Gastroesophageal sphincter (tissue), 4 donors: Measurements from ENCODE around the gene TBC1D1. TPM values are rescaled to one million over a fixed set of nuclear protein-coding genes. Genes with fewer than 3 reads are reported as not detected.

Experiments used
- ATAC-seq: fragments of 150-250 bp; one replicate; pipeline ENCODE4 v1.9.1; 2016; ENCODE audit warnings: mild to moderate bottlenecking, moderate library complexity
- H3K27ac ChIP-seq, 4 donors: fragments of 200-600 bp; sonication (generic) in 3 of 4; 1 replicate in 3 of 4; 2 replicates in 1 of 4; pipeline ENCODE4 v1.5.1; 2016 to 2019
- H3K27me3 ChIP-seq: fragments of 200-600 bp; sonication (generic); one replicate; pipeline ENCODE4 v1.5.1; 2019
- H3K36me3 ChIP-seq, 2 donors: fragments of 200-600 bp; sonication (generic); one replicate each; pipeline ENCODE4 v1.5.1; 2019; ENCODE audit warnings: control low read depth in 1 of 2
- H3K4me1 ChIP-seq, 3 donors: fragments of 200-600 bp; sonication (generic); 1 replicate in 2 of 3; 2 replicates in 1 of 3; pipeline ENCODE4 v1.5.1; 2016 to 2019; ENCODE audit warnings: control low read depth in 2 of 3
- H3K4me3 ChIP-seq, 2 donors: fragments of 200-600 bp; sonication (generic); one replicate each; pipeline ENCODE4 v1.5.1; 2019; ENCODE audit warnings: mild to moderate bottlenecking in 1 of 2, moderate library complexity in 1 of 2
- H3K9me3 ChIP-seq, 3 donors: fragments of 200-600 bp; sonication (generic); one replicate each; pipeline ENCODE4 v1.5.1; 2017 to 2019; ENCODE audit warnings: control low read depth in 2 of 3
- CTCF ChIP-seq, 4 experiments: fragments of 200-600 bp in 2 of 4; fragments of 450-650 bp in 2 of 4; sonication (generic) in 1 of 4; IDR thresholded peaks; one replicate each; pipeline ENCODE4 v1.5.1; 2017 to 2019; ENCODE audit warnings: antibody characterized with exemption in 4 of 4, mild to moderate bottlenecking in 2 of 4, moderate library complexity in 2 of 4
- EP300 ChIP-seq: sonication (generic); formaldehyde crosslinking; IDR thresholded peaks from one replicate; pipeline ENCODE4 v1.6.1; 2017; ENCODE audit warnings: antibody characterized with exemption, mild to moderate bottlenecking
- POLR2A ChIP-seq, 2 donors: fragments of 450-650 bp; IDR thresholded peaks; one replicate each; pipeline ENCODE4 v1.6.1; 2017; ENCODE audit warnings: antibody characterized with exemption in 2 of 2, mild to moderate bottlenecking in 2 of 2, moderate library complexity in 1 of 2
- POLR2AphosphoS5 ChIP-seq: sonication (generic); formaldehyde crosslinking; IDR thresholded peaks from one replicate; pipeline ENCODE4 v1.6.1; 2017; ENCODE audit warnings: antibody characterized with exemption
- WGBS, 2 donors: methylation state at CpG; one replicate each; pipeline ENCODE4 v1.1.5; 2018; ENCODE audit warnings: low coverage in 1 of 2; 5-methylcytosine and 5-hydroxymethylcytosine counted together
- total RNA-seq, 4 donors: library from RNA; depleted of rRNA; stranded (reverse); fragments of >200 nt; gene quantifications; one replicate each; pipeline ENCODE4 v1.1.0, GENCODE V29; 2016

TBC1D1 gene
- total RNA-seq, 4 donors from 2014 or later, result 190 to 279 (median 241) TPM

GRCh38 chr4:37946503-37947179, 55.8 kb downstream of the TBC1D1 start:
- no peak for ATAC-seq
- Histone ChIP-seq H3K4me1 (peaks cover 0 to 11% (median 0%) of the 10 kb centered on the region in 3 donors), H3K36me3 (no peaks in the 10 kb centered on the region), H3K27me3 (no peaks in the 10 kb centered on the region), H3K27ac (no peak overlapping the region), H3K9me3 (no peaks in the 10 kb centered on the region), H3K4me3 (no peak overlapping the region)
- TF ChIP-seq CTCF (IDR thresholded peaks at IDR 0.05) (no peak), POLR2AphosphoS5 (no peak), EP300 (no peak), POLR2A (IDR thresholded peaks at IDR 0.05) (no peak)
- 81 to 85% methylated on average over 9 to 10 of the region's 10 CpGs for WGBS, 2 donors

- no peak for ATAC-seq
- Histone ChIP-seq H3K27ac (no peak overlapping the region), H3K9me3 (no peaks in the 10 kb centered on the region), H3K4me1 (peaks cover 0 to 11% (median 0%) of the 10 kb centered on the region in 3 donors), H3K4me3 (no peak overlapping the region), H3K27me3 (no peaks in the 10 kb centered on the region), H3K36me3 (peaks cover 0 to 10% of the 10 kb centered on the region in 2 donors)
- TF ChIP-seq EP300 (no peak), POLR2AphosphoS5 (no peak), POLR2A (IDR thresholded peaks at IDR 0.05) (no peak), CTCF (IDR thresholded peaks at IDR 0.05) (no peak)
- 72 to 86% methylated on average over 3 to 4 of the region's 4 CpGs for WGBS, 2 donors
Observed at GRCh38 chr4:37948542-37948941, 57.7 kb downstream of the TBC1D1 start.

GRCh38 chr4:37949636-37950426, 58.9 kb downstream of the TBC1D1 start:
- Histone ChIP-seq H3K4me1 (peaks cover 0 to 11% (median 0%) of the 10 kb centered on the region in 3 donors), H3K4me3 (no peak overlapping the region), H3K9me3 (no peaks in the 10 kb centered on the region), H3K27ac (no peak overlapping the region), H3K27me3 (no peaks in the 10 kb centered on the region), H3K36me3 (peaks cover 0 to 10% of the 10 kb centered on the region in 2 donors)
- WGBS, 2 donors, result 61 to 70% methylated on average over 6 to 9 of the region's 9 CpGs
- TF ChIP-seq POLR2AphosphoS5 (no peak), POLR2A (IDR thresholded peaks at IDR 0.05) (no peak)
- no peak for ATAC-seq

GRCh38 chr4:37951461-37952352, 60.8 kb downstream of the TBC1D1 start:
- no peak overlapping the region for H3K4me3 ChIP-seq
- ATAC-seq, result no peak
- no peaks in the 10 kb centered on the region for H3K27me3 ChIP-seq
- peaks cover 0 to 10% of the 10 kb centered on the region in 2 donors for H3K36me3 ChIP-seq
- TF ChIP-seq CTCF (IDR thresholded peaks at IDR 0.05) (no peak), POLR2AphosphoS5 (no peak), POLR2A (IDR thresholded peaks at IDR 0.05) (no peak), EP300 (no peak)
- peaks cover 0 to 6% (median 0%) of the 10 kb centered on the region in 3 donors for H3K4me1 ChIP-seq
- no peaks in the 10 kb centered on the region for H3K9me3 ChIP-seq
- WGBS, 2 donors, result 80 to 82% methylated on average over 8 to 9 of the region's 10 CpGs
- H3K27ac ChIP-seq, result no peak overlapping the region

GRCh38 chr4:37953156-37953555, 62.3 kb downstream of the TBC1D1 start:
- no peak for ATAC-seq

More at GRCh38 chr4:37953156-37953555, 62.3 kb downstream of the TBC1D1 start:
- no peak for TF ChIP-seq EP300
- TF ChIP-seq POLR2AphosphoS5, result no peak
- no peak for TF ChIP-seq POLR2A (IDR thresholded peaks at IDR 0.05)
- no peak for TF ChIP-seq CTCF (IDR thresholded peaks at IDR 0.05)
- WGBS, 2 donors, result 24 to 36% methylated on average over 1 of the region's 1 CpG
- no peak overlapping the region for H3K27ac ChIP-seq
- no peaks in the 10 kb centered on the region for H3K27me3 ChIP-seq
- no peak overlapping the region for H3K4me3 ChIP-seq
- peaks cover 0 to 11% (median 0%) of the 10 kb centered on the region in 3 donors for H3K4me1 ChIP-seq
- peaks cover 0 to 10% of the 10 kb centered on the region in 2 donors for H3K36me3 ChIP-seq
- no peaks in the 10 kb centered on the region for H3K9me3 ChIP-seq
